Posterior cingulate gyrus (tissue), 11 donors: Measurements from ENCODE around the gene CCDC170.
"Not testable (repeated sequence)": the region's sequence is repeated elsewhere in the genome, so short reads cannot be mapped to it uniquely, and the experiment has no call there.

Experiments
- DNase-seq, 10 donors: peaks; one replicate each; pipeline versions ENCODE4 v3.0.0 to v3.0.0-alpha.2; 2020 to 2021; ENCODE audit warnings: mixed read lengths in 3 of 10
- intact Hi-C: fragments of 100-400 bp; cut with DNase I; formaldehyde crosslinking; loops from one replicate; pipeline ENCODE4 v1.15.1; 2023

The CCDC170 gene

DNA sequence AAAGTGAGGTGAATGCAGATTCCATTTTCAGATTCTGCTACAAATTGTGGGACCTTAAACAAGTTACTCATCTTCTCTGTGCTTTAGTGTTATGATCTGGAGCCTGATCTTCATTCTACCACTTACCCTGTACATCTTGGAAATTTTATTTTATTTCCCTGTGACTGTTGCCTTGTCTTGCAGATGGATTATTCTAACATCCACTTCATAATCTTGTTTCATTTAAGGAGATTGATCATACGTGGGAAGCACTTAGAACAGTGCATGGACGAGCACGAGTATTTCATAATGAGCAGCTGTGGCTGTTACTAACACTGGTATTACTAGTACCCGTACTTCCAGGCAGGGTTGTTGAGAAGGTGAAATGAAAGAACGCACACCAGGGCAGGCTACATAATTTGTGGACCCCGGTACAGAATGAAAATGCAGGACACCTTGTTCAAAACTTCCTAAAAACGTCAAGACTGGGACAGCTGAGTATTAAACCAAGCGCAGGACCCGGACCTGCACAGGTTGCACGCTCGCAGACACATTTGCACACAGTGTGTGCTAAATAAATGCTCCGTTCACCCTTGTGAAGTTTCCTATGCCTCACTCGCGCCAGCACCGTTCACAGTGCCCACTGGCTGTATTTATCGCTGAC lies 535 bp upstream of the CCDC170 start:
- peak in 1 of 10 donors; percentile 11 for DNase-seq
- intact Hi-C loops, result no loop called here

DNA sequence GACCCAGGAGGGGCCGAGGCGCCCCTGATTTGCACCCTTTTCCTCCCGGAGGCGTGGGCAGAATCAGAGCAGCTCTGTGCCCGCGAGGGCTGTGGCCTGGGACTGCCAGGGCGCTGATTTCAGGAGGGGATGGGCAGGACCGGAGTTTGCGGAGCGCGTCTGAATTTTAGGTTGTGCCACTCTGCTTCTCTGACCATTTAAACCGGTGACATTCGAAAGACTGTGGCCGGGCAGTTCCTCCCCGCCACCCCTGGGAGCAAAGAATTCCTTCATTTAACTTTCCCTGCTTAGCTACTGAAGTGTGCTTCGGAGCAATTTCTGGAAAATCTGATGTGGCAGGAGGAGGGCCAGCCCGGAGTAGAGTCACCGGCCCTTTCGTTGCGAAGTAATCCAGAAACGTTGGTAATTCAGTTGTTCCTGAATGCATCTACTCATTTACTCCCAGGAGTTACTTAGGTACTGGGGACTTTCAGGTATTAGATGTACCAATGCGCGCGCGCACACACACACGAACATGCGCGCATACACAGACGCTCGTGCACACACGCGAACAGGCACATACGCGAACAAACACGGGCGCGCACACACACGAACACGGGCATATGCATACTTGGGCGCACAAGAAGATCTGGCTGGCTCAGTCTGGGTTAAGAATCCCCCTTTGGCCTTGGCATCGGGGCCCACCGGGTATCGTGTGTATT lies 568 bp downstream of the CCDC170 start:
- intact Hi-C loops, result no loop called here
- DNase-seq, result peak in 7 of 10 donors; percentile 33 to 90 (median 53)

DNA sequence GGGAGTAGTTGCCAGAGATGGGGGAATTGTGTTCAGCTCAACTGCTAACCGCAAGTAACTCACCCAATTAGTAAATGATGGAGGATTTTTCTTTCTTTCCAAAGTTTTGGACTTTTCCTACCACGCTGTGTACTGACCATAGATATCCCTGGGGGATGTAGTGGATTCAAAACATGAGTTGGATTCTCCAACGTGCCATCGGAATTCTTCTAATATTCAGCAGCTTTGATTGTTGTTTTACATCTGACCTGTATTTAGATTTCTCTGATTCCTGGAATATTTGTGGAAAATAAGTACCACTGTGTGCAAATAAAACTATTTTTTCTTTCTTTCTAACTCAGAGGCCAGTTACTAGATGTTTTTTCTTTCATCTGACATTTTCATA lies 1.1 kb downstream of the CCDC170 start:
- DNase-seq, result no peak
- intact Hi-C loops, result no loop called here

DNA sequence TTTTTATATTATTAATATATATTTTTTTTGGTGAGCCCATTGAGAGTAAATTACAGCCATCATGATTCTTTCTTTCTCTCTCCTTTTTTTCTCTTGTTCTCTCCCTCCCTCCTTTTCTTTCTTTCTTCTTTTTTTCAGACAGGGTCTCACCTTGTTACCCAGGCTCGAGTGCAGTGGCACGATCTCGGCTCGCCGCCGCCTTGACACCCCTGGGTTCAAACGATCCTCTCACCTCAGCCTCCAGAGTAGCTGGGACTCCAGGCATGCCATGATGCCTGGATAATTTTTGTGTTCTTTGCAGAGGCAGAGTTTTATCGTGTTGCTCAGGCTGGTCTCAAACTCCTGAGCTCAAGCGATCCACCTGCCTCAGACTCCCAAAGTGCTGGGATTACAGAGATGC lies 1.6 kb downstream of the CCDC170 start:
- peak in 1 of 10 donors; percentile 65 for DNase-seq
- intact Hi-C loops, result no loop called here

DNA sequence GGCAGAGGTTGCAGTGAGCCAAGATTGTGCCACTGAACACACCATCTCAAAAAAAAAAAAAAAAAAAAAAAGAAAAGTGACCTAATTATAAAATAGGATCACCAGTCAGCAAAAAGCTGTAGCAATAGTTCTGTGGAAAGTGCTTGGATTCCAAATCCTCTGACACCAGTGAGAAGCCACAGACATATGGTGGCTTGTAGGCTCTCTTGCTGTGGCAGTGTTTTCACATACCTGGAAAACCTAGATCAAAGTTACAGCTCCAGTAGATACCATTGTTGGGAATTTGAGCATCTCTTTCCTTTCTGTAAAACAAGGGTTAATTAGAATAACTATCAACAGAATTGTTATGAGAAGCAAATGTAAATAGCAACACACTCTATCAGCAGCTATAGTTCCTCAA lies 4.1 kb downstream of the CCDC170 start:
- no peak for DNase-seq
- intact Hi-C loops, result no loop called here

DNA sequence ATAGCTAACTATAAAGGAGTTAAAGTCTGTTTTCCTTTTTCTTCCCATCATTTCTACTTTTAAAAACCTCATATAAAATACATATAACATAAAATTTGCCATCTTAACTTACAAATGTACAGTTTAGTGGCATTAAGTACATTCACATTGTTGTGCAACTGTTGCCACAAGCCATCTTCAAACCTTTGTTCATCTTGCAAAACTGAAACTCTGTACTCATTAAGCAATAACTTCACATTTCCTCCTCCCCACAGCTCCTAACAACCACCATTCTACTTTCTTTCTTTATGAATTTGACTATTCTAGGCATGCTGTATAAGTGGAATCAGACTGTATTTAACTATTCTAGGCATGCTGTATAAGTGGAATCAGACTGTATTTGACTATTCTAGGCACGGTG lies 4.5 kb downstream of the CCDC170 start:
- intact Hi-C loops, result no loop called here
- DNase-seq, result no peak

DNA sequence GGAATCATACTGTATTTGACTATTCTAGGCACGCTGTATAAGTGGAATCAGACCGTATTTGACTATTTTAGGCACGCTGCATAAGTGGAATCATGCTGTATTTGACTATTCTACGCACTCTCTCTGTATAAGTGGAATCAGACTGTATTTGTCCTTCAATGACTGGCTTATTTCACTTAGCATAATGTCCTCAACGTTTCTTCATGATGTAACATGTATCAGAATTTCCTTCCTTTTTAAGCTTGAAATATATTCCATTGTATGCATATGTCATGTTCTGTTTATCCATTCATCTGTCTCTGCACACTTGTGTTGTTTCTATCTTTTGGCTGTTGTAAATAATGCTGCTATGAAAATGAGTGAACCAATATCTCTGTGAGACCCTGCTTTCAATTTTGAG lies 5.7 kb downstream of the CCDC170 start:
- intact Hi-C loops, result no loop called here
- no peak for DNase-seq

DNA sequence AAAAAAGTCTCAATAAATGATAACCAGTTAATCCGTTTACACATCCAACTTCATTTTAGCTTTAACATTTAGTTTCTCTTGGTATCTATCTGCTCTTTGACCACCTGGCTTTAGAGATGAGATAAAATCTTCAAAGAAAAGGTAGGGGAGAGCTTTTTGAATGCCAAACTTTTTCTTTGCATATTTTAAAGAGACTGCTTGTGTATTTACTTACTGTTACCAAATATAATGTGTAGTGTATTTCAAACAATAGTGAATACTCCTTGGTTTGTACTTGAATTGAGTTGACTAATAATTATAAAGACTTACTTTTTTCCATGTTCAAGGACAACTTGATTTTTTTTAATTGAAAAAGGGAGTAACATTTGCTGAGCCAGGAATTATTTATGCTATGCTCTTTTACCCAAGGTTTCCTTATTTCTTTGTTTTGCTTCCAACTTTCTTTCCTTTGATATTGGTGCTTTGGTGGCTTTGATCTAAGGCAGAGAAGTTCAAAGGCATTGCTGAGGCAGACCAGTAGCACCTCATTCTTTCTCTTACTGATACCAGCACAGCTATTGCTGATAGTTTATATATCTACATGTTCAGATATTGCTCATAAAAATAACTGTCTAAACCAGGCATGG lies 7.8 kb downstream of the CCDC170 start:
- no peak for DNase-seq
- intact Hi-C loops, result no loop called here

DNA sequence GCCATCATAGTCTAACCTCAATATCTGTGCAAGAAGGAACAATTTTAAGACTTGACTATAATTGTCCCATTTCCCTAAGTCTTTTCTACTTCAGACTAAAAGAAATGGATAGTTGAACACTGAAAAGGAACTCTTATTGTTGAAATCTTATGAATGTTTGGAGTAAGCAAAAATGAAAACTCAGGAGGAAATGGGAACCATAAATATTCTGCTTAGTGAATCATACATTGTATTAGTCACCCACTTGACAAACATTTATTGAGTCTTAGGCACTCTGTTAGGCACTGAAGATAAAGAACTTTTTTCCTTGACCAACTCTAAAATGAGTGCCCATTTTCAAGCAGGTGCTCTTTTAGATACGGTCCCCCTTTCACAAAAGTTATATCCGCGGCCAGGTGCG lies 8.7 kb downstream of the CCDC170 start:
- intact Hi-C loops, result no loop called here
- DNase-seq, result no peak

DNA sequence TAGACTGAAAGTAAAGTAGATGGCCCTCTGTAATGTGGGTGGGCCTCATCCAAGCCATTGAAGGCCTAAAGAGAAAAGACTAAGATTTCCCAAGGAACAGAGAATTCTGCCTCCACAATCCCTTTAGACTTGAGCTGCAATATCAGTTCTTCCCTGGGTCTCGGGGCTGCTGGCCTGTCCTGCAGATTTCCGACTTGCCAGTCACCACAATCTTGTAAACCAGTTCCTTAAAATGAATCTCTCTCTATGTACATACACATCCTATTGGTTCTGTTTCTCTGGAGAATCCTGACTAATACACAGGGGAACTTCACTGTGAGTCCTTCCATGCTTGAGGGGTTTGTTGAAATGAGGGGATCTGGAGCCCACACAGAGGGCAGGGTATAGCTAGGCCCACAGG lies 12.9 kb downstream of the CCDC170 start:
- intact Hi-C loops, result no loop called here
- DNase-seq, result peak in 1 of 10 donors; percentile 52

DNA sequence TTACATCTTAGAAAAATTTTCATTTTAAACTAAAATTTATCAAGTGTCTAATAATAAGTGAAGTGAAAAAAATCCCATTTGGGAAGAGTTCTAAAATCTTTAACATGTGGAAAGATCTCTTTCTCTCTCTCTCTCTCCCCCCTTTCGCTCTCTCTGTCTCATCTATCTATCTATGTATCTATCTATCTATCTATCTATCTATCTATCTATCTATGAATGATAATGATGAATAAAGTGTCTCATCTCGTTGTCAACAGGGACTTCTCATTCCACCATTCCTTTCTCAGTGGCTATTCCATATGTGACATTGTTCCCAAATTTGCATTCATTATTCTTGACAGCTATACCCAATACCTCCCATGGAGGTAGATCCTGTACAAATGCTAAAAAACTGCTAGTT lies 15.2 kb downstream of the CCDC170 start:
- no peak for DNase-seq
- intact Hi-C loops, result no loop called here

DNA sequence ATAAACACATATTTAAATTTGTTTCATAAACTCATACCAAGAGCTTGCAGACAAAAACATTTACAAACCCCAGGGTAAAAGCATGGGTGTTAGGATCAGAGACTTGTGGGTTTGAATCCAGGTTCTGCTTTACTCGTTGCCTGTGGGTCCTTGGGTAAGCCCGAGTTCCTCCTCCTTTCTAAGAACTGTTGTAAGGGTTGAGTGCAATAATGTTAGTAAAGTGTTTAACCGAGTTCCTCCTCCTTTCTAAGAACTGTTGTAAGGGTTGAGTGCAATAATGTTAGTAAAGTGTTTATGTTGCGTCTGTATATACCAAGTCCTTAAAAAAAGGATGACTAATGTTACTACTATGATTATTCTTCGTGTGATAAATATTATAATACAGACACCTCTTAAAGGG lies 18.7 kb downstream of the CCDC170 start:
- intact Hi-C loops, result no loop called here
- DNase-seq, result no peak

DNA sequence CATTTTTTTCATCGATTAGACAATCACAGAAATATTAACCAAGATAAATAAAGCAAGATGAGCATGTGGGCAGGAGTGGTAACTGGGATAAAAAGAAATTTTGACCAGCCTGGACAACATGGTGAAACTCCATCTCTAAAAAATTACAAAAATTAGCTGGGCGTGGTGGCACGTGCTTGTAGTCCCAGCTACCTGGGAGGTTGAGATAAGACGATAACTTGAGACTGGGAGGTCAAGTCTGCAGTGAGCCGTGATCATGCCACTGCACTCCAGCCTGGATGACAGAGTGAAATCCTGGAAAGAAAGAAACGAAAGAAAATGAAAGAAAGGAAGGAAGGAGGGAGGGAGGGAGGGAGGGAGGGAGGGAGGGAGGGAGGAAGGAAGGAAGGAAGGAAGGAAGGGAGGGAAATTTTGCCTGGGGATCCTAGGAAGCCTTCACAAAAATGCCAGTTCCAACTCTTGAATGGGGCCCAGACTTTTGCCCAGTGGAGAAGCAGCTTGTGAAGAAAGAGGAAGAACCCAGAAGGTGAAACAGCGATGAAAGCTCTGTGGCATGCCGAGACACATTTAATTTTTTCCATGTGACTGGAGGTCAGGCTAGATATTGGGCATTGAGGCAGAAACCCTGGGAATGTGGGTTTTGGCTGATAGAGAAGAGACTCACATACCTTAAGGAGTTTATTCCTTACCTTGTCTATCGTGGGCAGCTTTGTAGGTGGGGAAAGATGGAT lies 20.3 kb downstream of the CCDC170 start:
- DNase-seq, result no peak

DNA sequence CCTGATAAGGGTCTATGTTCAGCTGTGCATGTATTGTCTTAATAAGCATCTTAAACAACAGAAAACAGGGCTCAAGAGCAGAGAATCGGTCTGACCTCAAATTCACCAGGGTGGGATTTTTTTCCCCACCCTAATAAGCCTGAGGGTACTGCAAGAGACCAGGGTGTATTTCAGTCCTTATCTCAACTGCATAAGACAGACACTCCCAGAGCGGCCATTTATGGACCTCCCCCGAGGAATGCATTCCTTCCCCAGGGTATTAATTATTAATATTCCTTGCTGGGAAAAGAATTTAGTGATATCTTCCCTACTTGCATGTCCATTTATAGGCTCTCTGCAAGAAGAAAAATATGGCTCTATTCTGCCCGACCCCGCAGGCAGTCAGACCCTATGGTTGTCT lies 25.2 kb downstream of the CCDC170 start:
- DNase-seq, intact Hi-C loops: not testable (repeated sequence)

More for the DNA sequence above, 20.3 kb downstream of the CCDC170 start:
- intact Hi-C loops, result no loop called here

DNA sequence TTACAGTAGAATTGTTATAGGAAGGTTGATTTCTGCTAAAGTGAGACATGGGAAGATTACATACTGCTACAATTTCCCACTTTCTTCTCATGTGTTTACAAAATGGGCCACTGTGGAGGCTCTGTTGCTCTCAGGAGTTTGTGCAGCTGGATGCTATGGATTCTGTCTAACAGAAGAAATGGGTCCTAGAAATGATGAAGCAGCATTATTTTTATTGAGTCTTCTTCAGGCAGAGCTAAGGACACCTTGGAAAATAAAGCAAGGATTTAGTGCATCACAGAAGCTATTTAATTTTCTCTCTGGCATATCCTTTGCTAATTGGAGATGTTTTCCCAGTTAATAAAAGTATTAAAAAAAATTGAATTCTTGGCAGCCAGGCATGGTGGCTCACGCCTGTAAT lies 29.2 kb downstream of the CCDC170 start:
- no peak for DNase-seq

DNA sequence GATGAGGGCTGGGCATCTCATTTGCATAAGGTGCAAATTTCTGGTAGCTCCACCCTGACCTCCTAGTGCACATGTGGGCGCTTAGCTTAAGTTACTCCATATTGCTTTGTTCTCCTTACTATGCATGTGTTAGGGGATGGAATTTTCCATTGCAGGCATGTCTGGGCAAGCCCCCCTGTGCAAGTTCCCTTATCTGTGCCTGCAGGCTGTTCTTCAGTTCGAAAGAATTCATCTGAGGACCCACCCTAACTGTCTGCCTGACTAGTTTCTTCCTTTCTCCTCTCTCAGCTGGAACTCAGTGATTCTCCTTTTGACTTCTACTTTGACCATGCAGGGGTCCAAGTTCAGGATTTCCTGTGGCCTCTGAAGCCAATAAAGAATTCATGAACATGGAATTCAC lies 30.2 kb downstream of the CCDC170 start:
- intact Hi-C loops, result no loop called here
- DNase-seq, result no peak

More for the DNA sequence above, 29.2 kb downstream of the CCDC170 start:
- intact Hi-C loops, result no loop called here

DNA sequence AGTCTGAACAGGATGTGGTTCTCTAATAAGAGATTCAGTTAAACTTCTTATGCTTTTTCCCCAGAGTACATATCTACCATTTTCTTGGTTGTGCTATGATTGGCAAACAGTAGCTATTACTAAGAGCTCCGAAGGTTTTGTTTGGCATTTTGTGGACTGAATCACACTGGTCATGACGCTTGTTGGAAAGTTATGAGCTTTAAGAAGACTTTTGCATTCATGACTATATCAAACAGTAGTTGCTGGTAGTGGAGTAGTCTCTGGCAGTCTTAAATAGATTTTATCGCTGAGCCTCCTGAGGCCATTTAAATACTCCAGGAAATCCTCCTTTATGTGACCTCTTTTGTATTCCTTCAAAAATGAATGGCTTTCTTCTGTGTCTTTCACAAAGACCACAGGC lies 40.8 kb downstream of the CCDC170 start:
- no peak for DNase-seq
- intact Hi-C loops, result no loop called here

DNA sequence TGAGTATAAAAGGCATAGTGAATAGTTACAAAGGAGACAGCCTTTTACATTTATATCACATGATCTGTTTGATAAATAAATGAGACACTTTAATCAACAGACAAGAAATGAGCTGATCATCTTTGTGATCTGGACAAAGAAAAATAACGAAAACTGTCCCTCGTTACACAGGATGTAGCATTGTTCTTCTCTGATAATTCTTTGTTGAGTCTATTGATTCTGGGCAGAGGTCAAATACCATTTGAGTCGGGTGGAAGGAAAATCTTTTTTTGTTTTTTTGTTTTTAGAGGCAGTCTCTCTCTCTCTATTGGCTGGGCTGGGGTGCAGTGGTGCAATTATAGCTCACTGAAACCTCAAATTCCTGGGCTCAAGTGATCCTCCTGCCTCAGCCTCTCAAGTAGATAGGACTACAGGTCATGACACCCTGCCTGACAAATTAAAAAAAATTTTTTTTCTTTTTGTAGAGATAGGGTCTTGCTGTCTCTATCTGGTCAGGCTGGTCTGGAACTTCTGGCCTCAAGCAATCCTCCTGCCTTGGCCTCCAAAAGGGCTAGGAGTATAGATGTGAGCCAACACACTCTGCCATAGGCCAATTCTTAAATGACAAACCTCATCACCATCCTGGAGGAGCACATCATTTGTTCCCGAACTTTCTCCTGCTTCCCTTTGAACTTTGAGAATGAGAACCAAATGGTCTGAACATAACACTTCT lies 41.8 kb downstream of the CCDC170 start:
- intact Hi-C loops, result no loop called here
- DNase-seq, result no peak

DNA sequence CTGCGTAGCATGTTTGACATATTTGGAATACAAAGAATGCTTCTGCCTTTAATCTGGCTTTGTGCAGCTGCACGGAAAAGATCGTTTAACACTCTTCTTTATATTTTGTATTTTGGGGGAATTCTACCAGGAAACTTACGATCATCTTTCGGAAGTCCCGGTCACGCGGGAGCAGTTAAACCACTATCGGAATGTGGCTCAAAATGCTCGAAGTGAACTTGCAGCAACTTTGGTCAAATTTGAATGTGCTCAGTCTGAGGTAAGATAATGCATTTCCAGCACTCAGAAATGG lies 42.3 kb downstream of the CCDC170 start:
- intact Hi-C loops, result no loop called here
- DNase-seq, result no peak

DNA sequence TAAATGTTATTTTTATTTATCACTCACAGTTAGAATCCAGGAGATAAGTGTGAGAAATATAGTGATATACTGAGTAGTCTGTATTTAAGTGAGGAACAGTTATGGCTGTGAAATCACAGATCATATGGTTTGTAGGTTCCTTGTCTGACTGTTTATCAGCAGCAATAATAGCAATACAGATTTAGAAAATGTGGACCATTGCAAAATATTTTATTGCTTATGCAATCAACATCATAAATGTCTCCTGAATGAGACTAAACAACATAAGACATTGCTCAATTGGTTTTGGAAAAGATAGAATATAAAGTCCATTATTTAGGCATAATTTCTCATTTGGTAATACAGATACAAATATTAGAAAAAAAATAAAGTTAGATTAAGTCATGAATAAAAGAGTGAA lies 43.7 kb downstream of the CCDC170 start:
- intact Hi-C loops, result no loop called here
- no peak for DNase-seq
